ENCODE measurements around the gene CALD1. TPM values are rescaled to one million over a fixed set of nuclear protein-coding genes. Genes with fewer than 3 reads are reported as not detected.

The CALD1 gene
- total and polyA plus RNA-seq, 2 experiments from 2014 or later, result 22.6 to 135 TPM

- peak; percentile 49 to 72 for DNase-seq (ENCODE audit: low read depth in 1 of 2, low spot score in 1 of 2)
- H3K36me3 ChIP-seq, result no peaks in the 10 kb centered on the region
- H3K9me3 ChIP-seq (ENCODE audit: low read depth), result no peaks in the 10 kb centered on the region
- H3K4me3 ChIP-seq, result no peak overlapping the region
- TF ChIP-seq, protein P1, sequence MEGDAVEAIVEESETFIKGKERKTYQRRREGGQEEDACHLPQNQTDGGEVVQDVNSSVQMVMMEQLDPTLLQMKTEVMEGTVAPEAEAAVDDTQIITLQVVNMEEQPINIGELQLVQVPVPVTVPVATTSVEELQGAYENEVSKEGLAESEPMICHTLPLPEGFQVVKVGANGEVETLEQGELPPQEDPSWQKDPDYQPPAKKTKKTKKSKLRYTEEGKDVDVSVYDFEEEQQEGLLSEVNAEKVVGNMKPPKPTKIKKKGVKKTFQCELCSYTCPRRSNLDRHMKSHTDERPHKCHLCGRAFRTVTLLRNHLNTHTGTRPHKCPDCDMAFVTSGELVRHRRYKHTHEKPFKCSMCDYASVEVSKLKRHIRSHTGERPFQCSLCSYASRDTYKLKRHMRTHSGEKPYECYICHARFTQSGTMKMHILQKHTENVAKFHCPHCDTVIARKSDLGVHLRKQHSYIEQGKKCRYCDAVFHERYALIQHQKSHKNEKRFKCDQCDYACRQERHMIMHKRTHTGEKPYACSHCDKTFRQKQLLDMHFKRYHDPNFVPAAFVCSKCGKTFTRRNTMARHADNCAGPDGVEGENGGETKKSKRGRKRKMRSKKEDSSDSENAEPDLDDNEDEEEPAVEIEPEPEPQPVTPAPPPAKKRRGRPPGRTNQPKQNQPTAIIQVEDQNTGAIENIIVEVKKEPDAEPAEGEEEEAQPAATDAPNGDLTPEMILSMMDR (IDR thresholded peaks at IDR 0.05; ENCODE audit: low read depth, low read length), result no peak
- H3K27ac ChIP-seq, result peak overlapping the region; percentile 96
- H3K4me1 ChIP-seq (ENCODE audit: low read depth), result peaks cover 12% of the 10 kb centered on the region
- H3K27me3 ChIP-seq, result no peaks in the 10 kb centered on the region
Observed at GRCh38 chr7:134834689-134835462, 55.4 kb downstream of the CALD1 start.

GRCh38 chr7:134835463-134835823, 56.0 kb downstream of the CALD1 start:
- peak in 1 of 2 donors; percentile 13 for DNase-seq (ENCODE audit: low read depth in 1 of 2, low spot score in 1 of 2)
- no peaks in the 10 kb centered on the region for H3K9me3 ChIP-seq (ENCODE audit: low read depth)
- peaks cover 12% of the 10 kb centered on the region for H3K4me1 ChIP-seq (ENCODE audit: low read depth)
- peak overlapping the region; percentile 96 for H3K27ac ChIP-seq
- TF ChIP-seq, protein P1 (IDR thresholded peaks at IDR 0.05; ENCODE audit: low read depth, low read length), result no peak
- H3K27me3 ChIP-seq, result no peaks in the 10 kb centered on the region
- H3K36me3 ChIP-seq, result no peaks in the 10 kb centered on the region
- H3K4me3 ChIP-seq, result no peak overlapping the region

- Histone ChIP-seq H3K27me3 (no peaks in the 10 kb centered on the region), H3K4me3 (no peak overlapping the region), H3K4me1 (ENCODE audit: low read depth) (peaks cover 12% of the 10 kb centered on the region), H3K27ac (peak overlapping the region; percentile 1), H3K36me3 (no peaks in the 10 kb centered on the region), H3K9me3 (ENCODE audit: low read depth) (no peaks in the 10 kb centered on the region)
- TF ChIP-seq, protein P1 (IDR thresholded peaks at IDR 0.05; ENCODE audit: low read depth, low read length), result no peak
- peak in 1 of 2 donors; percentile 96 for DNase-seq (ENCODE audit: low read depth in 1 of 2, low spot score in 1 of 2)
Observed at GRCh38 chr7:134836447-134836846, 57.0 kb downstream of the CALD1 start.

- no peak for DNase-seq (ENCODE audit: low read depth in 1 of 2, low spot score in 1 of 2)
- Histone ChIP-seq H3K4me3 (no peak overlapping the region), H3K27me3 (no peaks in the 10 kb centered on the region), H3K27ac (no peak overlapping the region), H3K36me3 (peaks cover 6% of the 10 kb centered on the region), H3K4me1 (ENCODE audit: low read depth) (peaks cover 7% of the 10 kb centered on the region), H3K9me3 (ENCODE audit: low read depth) (no peaks in the 10 kb centered on the region)
- TF ChIP-seq, protein P1 (IDR thresholded peaks at IDR 0.05; ENCODE audit: low read depth, low read length), result no peak
Observed at GRCh38 chr7:134839298-134839697, 59.9 kb downstream of the CALD1 start.

GRCh38 chr7:134842062-134842461, 62.6 kb downstream of the CALD1 start:
- Histone ChIP-seq H3K27ac (no peak overlapping the region), H3K9me3 (ENCODE audit: low read depth) (no peaks in the 10 kb centered on the region), H3K4me3 (no peak overlapping the region), H3K4me1 (ENCODE audit: low read depth) (no peaks in the 10 kb centered on the region), H3K36me3 (peaks cover 11% of the 10 kb centered on the region), H3K27me3 (no peaks in the 10 kb centered on the region)
- peak in 1 of 2 donors; percentile 39 for DNase-seq (ENCODE audit: low read depth in 1 of 2, low spot score in 1 of 2)
- TF ChIP-seq, protein P1 (IDR thresholded peaks at IDR 0.05; ENCODE audit: low read depth, low read length), result no peak

All from cardiac muscle cell (in vitro differentiated cells and primary cell).